ENCODE measurements around the gene VPS11. TPM values are rescaled to one million over a fixed set of nuclear protein-coding genes. Genes with fewer than 3 reads are reported as not detected.

Gene VPS11
- total RNA-seq, 1 donor from 2014 or later, result 10.4 TPM

DNA sequence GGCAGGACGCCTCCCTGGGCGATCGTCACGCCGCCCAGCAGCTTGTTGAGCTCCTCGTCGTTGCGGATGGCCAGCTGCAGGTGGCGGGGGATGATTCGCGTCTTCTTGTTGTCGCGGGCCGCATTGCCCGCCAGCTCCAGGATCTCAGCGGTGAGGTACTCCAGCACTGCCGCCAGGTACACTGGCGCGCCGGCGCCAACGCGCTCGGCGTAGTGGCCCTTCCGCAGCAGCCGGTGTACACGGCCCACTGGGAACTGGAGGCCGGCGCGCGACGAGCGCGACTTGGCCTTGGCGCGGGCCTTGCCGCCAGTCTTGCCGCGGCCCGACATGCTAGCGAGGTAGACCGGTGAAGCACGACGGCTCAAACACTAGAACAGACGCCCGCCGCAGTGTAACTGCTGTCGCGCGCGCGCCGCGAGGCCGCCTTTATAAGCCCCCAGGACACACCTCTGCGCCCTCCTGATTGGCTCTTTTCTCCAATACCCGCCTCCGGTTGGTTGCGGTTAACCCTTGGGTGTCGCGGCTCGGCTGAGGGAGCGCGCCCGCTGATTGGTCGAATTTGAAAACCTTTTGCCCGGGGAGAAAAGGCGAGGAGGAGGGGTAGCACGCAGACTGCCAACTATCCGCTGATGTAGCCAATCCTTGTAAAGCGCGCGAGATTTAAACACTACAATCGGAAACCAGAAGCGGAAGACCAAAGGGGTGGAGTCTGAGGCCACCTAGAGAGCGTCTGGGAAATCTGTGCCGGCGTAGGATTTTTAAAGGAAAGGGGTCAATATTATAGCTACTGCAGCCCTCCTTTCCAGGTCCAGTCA is 27.7 kb downstream of the VPS11 start:
- Histone ChIP-seq H4K20me1 (ENCODE audit: low read depth) (peaks cover 44% of the 10 kb centered on the region), H3K9me3 (ENCODE audit: low read depth) (no peaks in the 10 kb centered on the region), H3K4me3 (peak overlapping the region; percentile 69), H3K36me3 (no peaks in the 10 kb centered on the region), H3F3A (ENCODE audit: low read depth) (peaks cover 54% of the 10 kb centered on the region), H3K79me2 (ENCODE audit: low read depth) (peaks cover 54% of the 10 kb centered on the region), H3K27ac (peak overlapping the region; percentile 18), H3K4me2 (peak overlapping the region; percentile 99), H2AFZ (replicated peaks) (no peak overlapping the region), H3K4me1 (peaks cover 24% of the 10 kb centered on the region), H3K27me3 (no peaks in the 10 kb centered on the region), H3K9ac (peak overlapping the region; percentile 84)
- Mint-ChIP-seq H3K9me3 (no peaks in the 10 kb centered on the region), H3K36me3 (peaks cover 44% of the 10 kb centered on the region), H3K27ac (peak overlapping the region; percentile 98), H3K27me3 (ENCODE audit: insufficient read depth, low read depth) (peaks cover 14% of the 10 kb centered on the region), H3K4me3 (peak overlapping the region; percentile 94), H3K4me1 (peaks cover 50% of the 10 kb centered on the region)
- peak; percentile 99 for DNase-seq (ENCODE audit: low spot score)
- no peak for TF ChIP-seq EZH2phosphoT487 (IDR thresholded peaks at IDR 0.05)
- TF ChIP-seq, protein P1, sequence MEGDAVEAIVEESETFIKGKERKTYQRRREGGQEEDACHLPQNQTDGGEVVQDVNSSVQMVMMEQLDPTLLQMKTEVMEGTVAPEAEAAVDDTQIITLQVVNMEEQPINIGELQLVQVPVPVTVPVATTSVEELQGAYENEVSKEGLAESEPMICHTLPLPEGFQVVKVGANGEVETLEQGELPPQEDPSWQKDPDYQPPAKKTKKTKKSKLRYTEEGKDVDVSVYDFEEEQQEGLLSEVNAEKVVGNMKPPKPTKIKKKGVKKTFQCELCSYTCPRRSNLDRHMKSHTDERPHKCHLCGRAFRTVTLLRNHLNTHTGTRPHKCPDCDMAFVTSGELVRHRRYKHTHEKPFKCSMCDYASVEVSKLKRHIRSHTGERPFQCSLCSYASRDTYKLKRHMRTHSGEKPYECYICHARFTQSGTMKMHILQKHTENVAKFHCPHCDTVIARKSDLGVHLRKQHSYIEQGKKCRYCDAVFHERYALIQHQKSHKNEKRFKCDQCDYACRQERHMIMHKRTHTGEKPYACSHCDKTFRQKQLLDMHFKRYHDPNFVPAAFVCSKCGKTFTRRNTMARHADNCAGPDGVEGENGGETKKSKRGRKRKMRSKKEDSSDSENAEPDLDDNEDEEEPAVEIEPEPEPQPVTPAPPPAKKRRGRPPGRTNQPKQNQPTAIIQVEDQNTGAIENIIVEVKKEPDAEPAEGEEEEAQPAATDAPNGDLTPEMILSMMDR (IDR thresholded peaks at IDR 0.05), result no peak
- TF ChIP-seq EZH2 (IDR thresholded peaks at IDR 0.05), result no peak

DNA sequence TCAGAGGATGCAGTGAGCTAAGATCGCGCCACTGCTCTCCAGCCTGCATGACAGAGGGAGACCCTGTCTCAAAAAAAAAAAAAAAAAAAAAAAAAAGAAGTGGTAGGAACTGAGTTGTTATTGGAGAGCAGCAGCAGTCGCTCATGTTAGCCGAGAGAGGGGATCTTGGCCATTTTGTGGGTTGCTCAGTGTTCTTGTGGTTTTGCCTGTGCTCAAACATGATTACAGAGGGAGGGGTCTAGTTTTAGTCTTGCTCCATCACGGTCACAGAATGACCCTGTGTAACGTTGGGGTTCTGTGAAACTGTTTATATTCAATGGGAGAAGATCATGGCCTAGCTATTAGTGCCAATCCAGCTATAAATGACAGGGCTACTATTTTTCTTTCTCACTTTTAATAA is 32.1 kb downstream of the VPS11 start:
- H3K36me3 ChIP-seq, result no peaks in the 10 kb centered on the region
- peak overlapping the region; percentile 99 for H3K4me2 ChIP-seq
- H3K4me1 ChIP-seq, result peaks cover 9% of the 10 kb centered on the region
- H3K79me2 ChIP-seq (ENCODE audit: low read depth), result peaks cover 39% of the 10 kb centered on the region
- H3K27me3 ChIP-seq, result no peaks in the 10 kb centered on the region
- no peak overlapping the region for H3K27ac ChIP-seq
- H3K36me3 Mint-ChIP-seq, result peaks cover 22% of the 10 kb centered on the region
- no peaks in the 10 kb centered on the region for H3K9me3 Mint-ChIP-seq
- H3F3A ChIP-seq (ENCODE audit: low read depth), result peaks cover 44% of the 10 kb centered on the region
- H3K27ac Mint-ChIP-seq, result no peak overlapping the region
- H3K9me3 ChIP-seq (ENCODE audit: low read depth), result no peaks in the 10 kb centered on the region
- peaks cover 7% of the 10 kb centered on the region for H3K27me3 Mint-ChIP-seq (ENCODE audit: insufficient read depth, low read depth)
- peaks cover under 1% of the 10 kb centered on the region for H4K20me1 ChIP-seq (ENCODE audit: low read depth)
- H3K4me3 Mint-ChIP-seq, result peak overlapping the region; percentile 93
- DNase-seq (ENCODE audit: low spot score), result no peak
- H3K9ac ChIP-seq, result no peak overlapping the region
- H2AFZ ChIP-seq (replicated peaks), result no peak overlapping the region
- TF ChIP-seq EZH2phosphoT487 (IDR thresholded peaks at IDR 0.05) (no peak), EZH2 (IDR thresholded peaks at IDR 0.05) (no peak)
- TF ChIP-seq, protein P1 (IDR thresholded peaks at IDR 0.05), result no peak
- no peak overlapping the region for H3K4me3 ChIP-seq
- H3K4me1 Mint-ChIP-seq, result peaks cover 43% of the 10 kb centered on the region

DNA sequence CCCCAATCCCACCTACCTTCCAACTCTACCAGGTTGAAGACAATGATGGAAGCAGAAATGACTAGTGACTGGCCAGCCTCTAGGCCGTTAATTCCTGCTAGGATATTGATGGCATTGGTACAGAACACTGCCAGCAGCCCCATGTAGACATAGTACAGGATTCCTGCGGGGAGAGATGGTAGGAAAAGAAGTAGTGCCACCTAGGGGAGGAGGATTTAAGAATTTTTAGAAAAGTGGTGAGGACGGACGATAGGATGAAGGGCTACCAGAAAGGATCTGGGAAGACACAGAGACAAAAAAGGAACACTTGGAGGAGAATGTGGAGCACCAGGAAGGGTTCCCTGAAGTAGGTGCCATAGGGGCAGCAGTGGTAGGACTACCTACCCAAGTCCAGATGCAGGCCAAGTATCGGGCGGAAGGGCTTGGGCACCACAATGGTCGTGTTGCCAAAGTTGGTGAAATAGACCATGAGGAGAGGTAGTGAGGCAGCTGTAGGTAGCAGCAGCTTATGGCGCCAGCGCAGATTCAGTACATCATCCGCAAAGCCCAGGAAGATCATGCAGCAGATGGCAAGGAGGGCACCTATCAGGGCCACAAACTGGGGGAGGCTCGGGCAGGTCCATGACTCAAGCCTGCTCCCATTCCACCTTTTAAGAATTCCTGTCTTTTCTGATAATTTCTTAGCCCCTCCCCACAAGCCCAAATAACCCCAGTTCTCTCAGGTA is 32.8 kb downstream of the VPS11 start:
- Histone ChIP-seq H3K27ac (no peak overlapping the region), H3K4me1 (peaks cover 9% of the 10 kb centered on the region), H2AFZ (replicated peaks) (no peak overlapping the region), H3K9me3 (ENCODE audit: low read depth) (no peaks in the 10 kb centered on the region), H3K4me3 (peak overlapping the region; percentile 89), H3K27me3 (no peaks in the 10 kb centered on the region), H3K36me3 (no peaks in the 10 kb centered on the region), H3F3A (ENCODE audit: low read depth) (peaks cover 44% of the 10 kb centered on the region), H4K20me1 (ENCODE audit: low read depth) (no peaks in the 10 kb centered on the region), H3K9ac (peak overlapping the region; percentile 85), H3K79me2 (ENCODE audit: low read depth) (peaks cover 33% of the 10 kb centered on the region), H3K4me2 (peak overlapping the region; percentile 99)
- no peak for TF ChIP-seq EZH2 (IDR thresholded peaks at IDR 0.05)
- TF ChIP-seq EZH2phosphoT487 (IDR thresholded peaks at IDR 0.05), result no peak
- TF ChIP-seq, protein P1 (IDR thresholded peaks at IDR 0.05), result peak; percentile 59
- Mint-ChIP-seq H3K4me3 (peak overlapping the region; percentile 93), H3K4me1 (peaks cover 43% of the 10 kb centered on the region), H3K27ac (no peak overlapping the region), H3K36me3 (peaks cover 22% of the 10 kb centered on the region), H3K27me3 (ENCODE audit: insufficient read depth, low read depth) (peaks cover 7% of the 10 kb centered on the region), H3K9me3 (no peaks in the 10 kb centered on the region)
- peak; percentile 55 for DNase-seq (ENCODE audit: low spot score)

Data from neural progenitor cell (in vitro differentiated cells).